SK-N-SH (cell line): ENCODE results near the gene NCAM1.

ENCODE experiments used
- CHD2 ChIP-seq: fragments of 150-350 bp; IDR thresholded peaks from 2 replicates; pipeline ENCODE4 v1.6.1; 2018; ENCODE audit warnings: low read length; ENCODE audit not compliant: partially characterized antibody
- EP300 ChIP-seq, 2 experiments: IDR thresholded peaks; 2 replicates each; pipeline versions ENCODE4 v1.4.0 to v1.6.1; 2012; ENCODE audit warnings: borderline replicate concordance in 1 of 2, low read depth in 1 of 2, low read length in 1 of 2
- EZH2phosphoT487 ChIP-seq: fragments of 200-600 bp; sonication (generic); IDR thresholded peaks from 2 replicates; pipeline ENCODE4 v1.6.1; 2017; ENCODE audit warnings: low read depth, mixed run types, mild to moderate bottlenecking, antibody characterized with exemption, moderate library complexity, borderline replicate concordance
- MEF2A ChIP-seq: IDR thresholded peaks from 2 replicates; pipeline ENCODE4 v1.4.0; 2012; ENCODE audit warnings: low read depth, borderline replicate concordance
- NRF1 ChIP-seq: IDR thresholded peaks from 2 replicates; pipeline ENCODE4 v1.6.1; 2012; ENCODE audit warnings: low read depth, mild to moderate bottlenecking, low read length
- POLR2AphosphoS5 ChIP-seq: IDR thresholded peaks from 2 replicates; pipeline ENCODE4 v1.6.1; 2012; ENCODE audit warnings: low read depth, low read length
- RCOR1 ChIP-seq: fragments of 150-350 bp; IDR thresholded peaks from 2 replicates; pipeline ENCODE4 v1.6.1; 2017; ENCODE audit warnings: antibody characterized with exemption, low read length
- TF ChIP-seq, protein P1 (sequence below): fragments of 200-600 bp; sonication (generic); IDR thresholded peaks from 2 replicates; pipeline ENCODE4 v1.6.1; 2017; ENCODE audit warnings: antibody characterized with exemption, mild to moderate bottlenecking, moderate library complexity
- TF ChIP-seq, protein P2 (sequence below): IDR thresholded peaks from 2 replicates; pipeline ENCODE4 v1.6.1; 2012; ENCODE audit warnings: mild to moderate bottlenecking, low read depth, low read length, moderate library complexity
- TF ChIP-seq, protein P3 (sequence below): IDR thresholded peaks from 2 replicates; pipeline ENCODE4; 2012

DNA sequence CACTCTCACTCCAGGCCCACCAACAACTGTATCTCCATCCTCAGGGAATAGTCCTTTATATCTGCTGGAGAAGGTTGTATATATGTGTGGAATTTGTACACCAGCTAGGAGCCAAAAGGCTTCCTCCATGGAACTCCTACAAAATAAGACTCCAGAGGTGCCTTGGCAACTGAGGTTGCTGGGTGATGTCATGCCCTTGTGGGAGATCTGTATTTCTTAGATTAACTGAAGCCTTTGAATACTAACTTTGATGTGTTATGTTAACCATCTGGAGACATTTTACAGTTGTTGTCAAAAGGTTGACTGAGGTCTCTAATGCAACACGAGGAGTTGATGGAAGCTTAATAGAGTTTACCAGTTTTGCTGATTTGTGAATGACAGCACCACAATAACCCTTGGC is 213.7 kb downstream of the NCAM1 start:
- TF ChIP-seq, protein P1, sequence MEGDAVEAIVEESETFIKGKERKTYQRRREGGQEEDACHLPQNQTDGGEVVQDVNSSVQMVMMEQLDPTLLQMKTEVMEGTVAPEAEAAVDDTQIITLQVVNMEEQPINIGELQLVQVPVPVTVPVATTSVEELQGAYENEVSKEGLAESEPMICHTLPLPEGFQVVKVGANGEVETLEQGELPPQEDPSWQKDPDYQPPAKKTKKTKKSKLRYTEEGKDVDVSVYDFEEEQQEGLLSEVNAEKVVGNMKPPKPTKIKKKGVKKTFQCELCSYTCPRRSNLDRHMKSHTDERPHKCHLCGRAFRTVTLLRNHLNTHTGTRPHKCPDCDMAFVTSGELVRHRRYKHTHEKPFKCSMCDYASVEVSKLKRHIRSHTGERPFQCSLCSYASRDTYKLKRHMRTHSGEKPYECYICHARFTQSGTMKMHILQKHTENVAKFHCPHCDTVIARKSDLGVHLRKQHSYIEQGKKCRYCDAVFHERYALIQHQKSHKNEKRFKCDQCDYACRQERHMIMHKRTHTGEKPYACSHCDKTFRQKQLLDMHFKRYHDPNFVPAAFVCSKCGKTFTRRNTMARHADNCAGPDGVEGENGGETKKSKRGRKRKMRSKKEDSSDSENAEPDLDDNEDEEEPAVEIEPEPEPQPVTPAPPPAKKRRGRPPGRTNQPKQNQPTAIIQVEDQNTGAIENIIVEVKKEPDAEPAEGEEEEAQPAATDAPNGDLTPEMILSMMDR = no peak
- TF ChIP-seq EZH2phosphoT487 = no peak
- no peak for TF ChIP-seq EP300 (IDR thresholded peaks at IDR 0.05; ENCODE audit: borderline replicate concordance in 1 of 2, low read depth in 1 of 2, low read length in 1 of 2)
- no peak for TF ChIP-seq POLR2AphosphoS5
- no peak for TF ChIP-seq CHD2
- TF ChIP-seq, protein P2, sequence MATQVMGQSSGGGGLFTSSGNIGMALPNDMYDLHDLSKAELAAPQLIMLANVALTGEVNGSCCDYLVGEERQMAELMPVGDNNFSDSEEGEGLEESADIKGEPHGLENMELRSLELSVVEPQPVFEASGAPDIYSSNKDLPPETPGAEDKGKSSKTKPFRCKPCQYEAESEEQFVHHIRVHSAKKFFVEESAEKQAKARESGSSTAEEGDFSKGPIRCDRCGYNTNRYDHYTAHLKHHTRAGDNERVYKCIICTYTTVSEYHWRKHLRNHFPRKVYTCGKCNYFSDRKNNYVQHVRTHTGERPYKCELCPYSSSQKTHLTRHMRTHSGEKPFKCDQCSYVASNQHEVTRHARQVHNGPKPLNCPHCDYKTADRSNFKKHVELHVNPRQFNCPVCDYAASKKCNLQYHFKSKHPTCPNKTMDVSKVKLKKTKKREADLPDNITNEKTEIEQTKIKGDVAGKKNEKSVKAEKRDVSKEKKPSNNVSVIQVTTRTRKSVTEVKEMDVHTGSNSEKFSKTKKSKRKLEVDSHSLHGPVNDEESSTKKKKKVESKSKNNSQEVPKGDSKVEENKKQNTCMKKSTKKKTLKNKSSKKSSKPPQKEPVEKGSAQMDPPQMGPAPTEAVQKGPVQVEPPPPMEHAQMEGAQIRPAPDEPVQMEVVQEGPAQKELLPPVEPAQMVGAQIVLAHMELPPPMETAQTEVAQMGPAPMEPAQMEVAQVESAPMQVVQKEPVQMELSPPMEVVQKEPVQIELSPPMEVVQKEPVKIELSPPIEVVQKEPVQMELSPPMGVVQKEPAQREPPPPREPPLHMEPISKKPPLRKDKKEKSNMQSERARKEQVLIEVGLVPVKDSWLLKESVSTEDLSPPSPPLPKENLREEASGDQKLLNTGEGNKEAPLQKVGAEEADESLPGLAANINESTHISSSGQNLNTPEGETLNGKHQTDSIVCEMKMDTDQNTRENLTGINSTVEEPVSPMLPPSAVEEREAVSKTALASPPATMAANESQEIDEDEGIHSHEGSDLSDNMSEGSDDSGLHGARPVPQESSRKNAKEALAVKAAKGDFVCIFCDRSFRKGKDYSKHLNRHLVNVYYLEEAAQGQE = no peak
- TF ChIP-seq RCOR1 = no peak
- TF ChIP-seq MEF2A = no peak
- no peak for TF ChIP-seq NRF1
- TF ChIP-seq, protein P3, sequence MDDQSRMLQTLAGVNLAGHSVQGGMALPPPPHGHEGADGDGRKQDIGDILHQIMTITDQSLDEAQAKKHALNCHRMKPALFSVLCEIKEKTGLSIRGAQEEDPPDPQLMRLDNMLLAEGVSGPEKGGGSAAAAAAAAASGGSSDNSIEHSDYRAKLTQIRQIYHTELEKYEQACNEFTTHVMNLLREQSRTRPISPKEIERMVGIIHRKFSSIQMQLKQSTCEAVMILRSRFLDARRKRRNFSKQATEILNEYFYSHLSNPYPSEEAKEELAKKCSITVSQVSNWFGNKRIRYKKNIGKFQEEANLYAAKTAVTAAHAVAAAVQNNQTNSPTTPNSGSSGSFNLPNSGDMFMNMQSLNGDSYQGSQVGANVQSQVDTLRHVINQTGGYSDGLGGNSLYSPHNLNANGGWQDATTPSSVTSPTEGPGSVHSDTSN = no peak
